ENCODE data around the gene GGTLC1. TPM values are rescaled to one million over a fixed set of nuclear protein-coding genes. Genes with fewer than 3 reads are reported as not detected.

GGTLC1 gene
- total RNA-seq, 1 experiment from 2014 or later = not detected

- H2BK120ac ChIP-seq (ENCODE audit: low read depth, low read length, poor library complexity, severe bottlenecking) = no peak overlapping the region
- no peaks in the 10 kb centered on the region for H3K79me2 ChIP-seq (ENCODE audit: insufficient read depth, low read length)
- H4K20me1 ChIP-seq (ENCODE audit: control insufficient read depth, insufficient read depth, insufficient read length) = no peaks in the 10 kb centered on the region
- H2AK5ac ChIP-seq (ENCODE audit: insufficient read length, low read length) = no peak overlapping the region
- no peak overlapping the region for H4K8ac ChIP-seq (replicated peaks; ENCODE audit: insufficient read length, low read depth, low read length)
- WGBS (ENCODE audit: extremely low coverage, insufficient read length, low lambda C conversion rate) = no CpG with 5 or more reads among the region's 7 CpGs
- no peak overlapping the region for H2BK15ac ChIP-seq (ENCODE audit: low read depth, low read length)
- H3K27ac ChIP-seq (ENCODE audit: insufficient read length, low read depth, low read length) = no peak overlapping the region
- H4K91ac ChIP-seq (ENCODE audit: insufficient read length, low read depth, low read length) = no peak overlapping the region
- no peak overlapping the region for H3K9ac ChIP-seq (ENCODE audit: extremely low read depth, insufficient read length, low read length)
- no peak overlapping the region for H3K56ac ChIP-seq (ENCODE audit: insufficient read length, low read depth, low read length)
- no peak overlapping the region for H2AFZ ChIP-seq (ENCODE audit: low read length)
- H4K5ac ChIP-seq (ENCODE audit: insufficient read length, low read depth, low read length) = no peak overlapping the region
- no peak overlapping the region for H3K4me3 Mint-ChIP-seq
- no peaks in the 10 kb centered on the region; the same call in none of the 2 replicates for H3K27me3 Mint-ChIP-seq (ENCODE audit: low read depth)
- no peaks in the 10 kb centered on the region; a peak in 1 of 5 replicates for H3K9me3 Mint-ChIP-seq
- no peak overlapping the region for H3K4ac ChIP-seq (ENCODE audit: low read depth, low read length)
- no peak overlapping the region for H3K14ac ChIP-seq (ENCODE audit: insufficient read depth, low read length)
- H3K23ac ChIP-seq (ENCODE audit: insufficient read length, low read depth, low read length) = no peak overlapping the region
- no peak overlapping the region for H2BK5ac ChIP-seq (ENCODE audit: insufficient read length, low read length)
- no peak overlapping the region for H3T11ph ChIP-seq (ENCODE audit: low read length)
- H3K23me2 ChIP-seq (ENCODE audit: insufficient read length, low read depth, low read length, poor library complexity, severe bottlenecking) = no peaks in the 10 kb centered on the region
- H3K36me3 Mint-ChIP-seq (ENCODE audit: insufficient read depth in 1 of 3, low read depth in 3 of 3) = no peaks in the 10 kb centered on the region
- no peak overlapping the region for H3K18ac ChIP-seq (ENCODE audit: insufficient read length, low read depth, low read length)
- no peak for DNase-seq
- TF ChIP-seq, protein P1, sequence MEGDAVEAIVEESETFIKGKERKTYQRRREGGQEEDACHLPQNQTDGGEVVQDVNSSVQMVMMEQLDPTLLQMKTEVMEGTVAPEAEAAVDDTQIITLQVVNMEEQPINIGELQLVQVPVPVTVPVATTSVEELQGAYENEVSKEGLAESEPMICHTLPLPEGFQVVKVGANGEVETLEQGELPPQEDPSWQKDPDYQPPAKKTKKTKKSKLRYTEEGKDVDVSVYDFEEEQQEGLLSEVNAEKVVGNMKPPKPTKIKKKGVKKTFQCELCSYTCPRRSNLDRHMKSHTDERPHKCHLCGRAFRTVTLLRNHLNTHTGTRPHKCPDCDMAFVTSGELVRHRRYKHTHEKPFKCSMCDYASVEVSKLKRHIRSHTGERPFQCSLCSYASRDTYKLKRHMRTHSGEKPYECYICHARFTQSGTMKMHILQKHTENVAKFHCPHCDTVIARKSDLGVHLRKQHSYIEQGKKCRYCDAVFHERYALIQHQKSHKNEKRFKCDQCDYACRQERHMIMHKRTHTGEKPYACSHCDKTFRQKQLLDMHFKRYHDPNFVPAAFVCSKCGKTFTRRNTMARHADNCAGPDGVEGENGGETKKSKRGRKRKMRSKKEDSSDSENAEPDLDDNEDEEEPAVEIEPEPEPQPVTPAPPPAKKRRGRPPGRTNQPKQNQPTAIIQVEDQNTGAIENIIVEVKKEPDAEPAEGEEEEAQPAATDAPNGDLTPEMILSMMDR (conservative IDR thresholded peaks at IDR 0.05) = no peak
- no peak overlapping the region for H3K27ac Mint-ChIP-seq
- H3K4me1 ChIP-seq (ENCODE audit: insufficient read depth, low read length) = no peaks in the 10 kb centered on the region; the same call in 1 of the 2 replicates
- H3K4me2 ChIP-seq (ENCODE audit: insufficient read depth, insufficient read length, low read length) = no peak overlapping the region
- H2BK12ac ChIP-seq (ENCODE audit: insufficient read length, low read depth, low read length) = no peak overlapping the region
- H3K27me3 ChIP-seq (ENCODE audit: insufficient read depth, low read length) = no peaks in the 10 kb centered on the region
- H3K79me1 ChIP-seq (ENCODE audit: insufficient read depth, low read depth, low read length, poor library complexity, severe bottlenecking) = no peaks in the 10 kb centered on the region
- H3K4me1 Mint-ChIP-seq = peaks cover 15 to 27% of the 10 kb centered on the region in 2 experiments
- no peak overlapping the region for H2BK20ac ChIP-seq (ENCODE audit: low read depth, low read length, poor library complexity, severe bottlenecking)
- no peaks in the 10 kb centered on the region for H3K9me3 ChIP-seq (ENCODE audit: control insufficient read depth, low read depth, low read length)
Observed at GRCh38 chr20:24006626-24007025, 18.0 kb upstream of the GGTLC1 start.
